GM12878 (cell line): ENCODE results near the gene ARSJ. TPM values are rescaled to one million over a fixed set of nuclear protein-coding genes. Genes with fewer than 3 reads are reported as not detected.

Experiments
- ATAC-seq: fragments of 200-7000 bp; cut with Tn5 transposase; 3 replicates; pipeline ENCODE4 v1.9.1; 2020; ENCODE audit warnings: mild to moderate bottlenecking, moderate library complexity
- BruUV-seq: library from RNA; stranded (reverse); fragments of 400-500 nt; replicated peaks from 2 replicates; lab custom pipeline; 2021; lab: Mats Ljungman, UMichigan
- CTCF ChIA-PET: fragments of 300-600 bp; sonication (Branson Sonifier 250); formaldehyde crosslinking; extraction: SDS; loops from one replicate; lab custom pipeline; 2021; ENCODE audit warnings: inconsistent platforms; lab: Yijun Ruan, JAX
- POLR2A ChIA-PET: fragments of 350-600 bp; formaldehyde crosslinking; extraction: SDS; loops from one replicate; lab custom pipeline; 2021; ENCODE audit warnings: inconsistent platforms; lab: Charles Lee
- RAD21 ChIA-PET: fragments of 300-600 bp; sonication (Branson Sonifier 250); formaldehyde crosslinking; loops from one replicate; lab custom pipeline; 2023; ENCODE audit warnings: antibody characterized with exemption; ENCODE audit not compliant: unreplicated experiment; lab: Charles Lee
- SMC1A ChIA-PET: fragments of 300-600 bp; sonication (Branson Sonifier 250); formaldehyde crosslinking; loops from one replicate; lab custom pipeline; 2023; ENCODE audit not compliant: unreplicated experiment, uncharacterized antibody; lab: Charles Lee
- DNase-seq: peaks from one replicate; pipeline ENCODE4 v3.0.0-alpha.2; 2011; ENCODE audit warnings: low read depth, low spot score
- FAIRE-seq: peaks from 3 replicates; lab custom pipeline; 2011; peaks lifted over from hg19 to GRCh38; lab: Jason Lieb, UNC
- H2AFZ ChIP-seq: 2 replicates; pipeline ENCODE4 v1.6.0; 2011; ENCODE audit warnings: low read depth, low read length, control low read depth; ENCODE audit not compliant: control insufficient read depth
- H3K27ac ChIP-seq: 2 replicates; pipeline ENCODE4 v1.5.1; 2011; ENCODE audit warnings: control low read depth; ENCODE audit not compliant: control insufficient read depth, insufficient read depth
- H3K27me3 ChIP-seq, 2 experiments: replicated peaks in 1 of 2; 2 replicates each; pipeline versions ENCODE4 v1.6.0 to v1.6.1; 2011; ENCODE audit warnings: low read length in 1 of 2; ENCODE audit not compliant: control insufficient read depth in 2 of 2, insufficient read depth in 2 of 2
- H3K36me3 ChIP-seq, 2 experiments: 2 replicates each; pipeline ENCODE4 v1.5.1; 2011; ENCODE audit warnings: low read length in 1 of 2; ENCODE audit not compliant: control insufficient read depth in 2 of 2, insufficient read depth in 2 of 2
- H3K4me1 ChIP-seq: 2 replicates; pipeline ENCODE4 v1.6.1; 2011; ENCODE audit warnings: mild to moderate bottlenecking, low read length, moderate library complexity, mixed read lengths; ENCODE audit not compliant: control insufficient read depth, insufficient read depth
- H3K4me2 ChIP-seq: 2 replicates; pipeline ENCODE4 v1.6.0; 2011; ENCODE audit warnings: control low read depth; ENCODE audit not compliant: control insufficient read depth, insufficient read depth
- H3K4me3 ChIP-seq: fragments of 200-600 bp; sonication (generic); 2 replicates; pipeline ENCODE4 v1.5.1; 2016
- H3K79me2 ChIP-seq: 2 replicates; pipeline ENCODE4 v1.6.0; 2011; ENCODE audit warnings: low read length; ENCODE audit not compliant: control insufficient read depth, insufficient read depth
- H3K9ac ChIP-seq: 2 replicates; pipeline ENCODE4 v1.8.0; 2011; ENCODE audit warnings: low read length, control low read depth, mixed read lengths; ENCODE audit not compliant: control insufficient read depth, insufficient read depth
- H3K9me3 ChIP-seq: replicated peaks from 3 replicates; pipeline ENCODE4 v1.5.1; 2011; ENCODE audit warnings: mild to moderate bottlenecking, low read length; ENCODE audit not compliant: control insufficient read depth, insufficient read depth
- H4K20me1 ChIP-seq: 2 replicates; pipeline ENCODE4 v1.6.0; 2011; ENCODE audit not compliant: control insufficient read depth, insufficient read depth
- EZH2 ChIP-seq: IDR thresholded peaks from 2 replicates; pipeline ENCODE4 v1.6.1; 2012; ENCODE audit warnings: low read depth, mild to moderate bottlenecking, control low read depth, inconsistent platforms, low read length, borderline replicate concordance; ENCODE audit not compliant: control insufficient read depth
- MXI1 ChIP-seq: fragments of 150-350 bp; IDR thresholded peaks from 2 replicates; pipeline ENCODE4 v1.6.1; 2011; ENCODE audit warnings: low read depth, mild to moderate bottlenecking, inconsistent platforms, low read length, improper control_type of control experiment
- NFYB ChIP-seq: IDR thresholded peaks from 2 replicates; pipeline ENCODE4 v1.6.1; 2011; ENCODE audit warnings: low read depth, mild to moderate bottlenecking, low read length, improper control_type of control experiment, moderate library complexity; ENCODE audit not compliant: insufficient read depth
- YY1 ChIP-seq: IDR thresholded peaks from 2 replicates; pipeline ENCODE4 v1.6.1; 2011; ENCODE audit warnings: low read depth, mild to moderate bottlenecking, low read length
- ZZZ3 ChIP-seq: IDR thresholded peaks from 2 replicates; pipeline ENCODE4 v1.6.1; 2011; ENCODE audit warnings: low read depth; ENCODE audit not compliant: control insufficient read depth, insufficient read length
- WGBS: methylation state at CpG from one replicate; pipeline ENCODE4 v1.1.6; 2016; ENCODE audit warnings: low lambda C conversion rate; ENCODE audit not compliant: insufficient replicate concordance, insufficient coverage; ENCODE audit errors: missing lambda C conversion rate; 5-methylcytosine and 5-hydroxymethylcytosine counted together
- in situ Hi-C: fragments of 300-500 bp; cut with MboI; formaldehyde crosslinking; loops from 9 replicates; pipeline ENCODE4 v1.14.3; 2018; ENCODE audit warnings: mixed read lengths
- intact Hi-C: fragments of 100-400 bp; cut with micrococcal nuclease; formaldehyde crosslinking; loops from one replicate; pipeline ENCODE4 v1.14.2; 2022; ENCODE audit not compliant: unreplicated experiment
- polyA plus RNA-seq, 11 experiments: library from polyadenylated mRNA; depleted of rRNA in 4 of 11; unstranded in 6 of 11; stranded (reverse) in 5 of 11; fragments of >200 nt; fragmentation: Nextera tagmentation in 4 of 11; fragmentation: Illumina TruSeq in 1 of 11; extraction: Ambion mirVana in 4 of 11; extraction: Trizol in 1 of 11; gene quantifications; 1 replicate in 1 of 11; 2 replicates in 10 of 11; pipeline versions ENCODE4 v1.2.1 to v1.2.3, GENCODE V29; 2011 to 2016; ENCODE audit warnings: inconsistent platforms in 2 of 11, missing spikeins in 2 of 11, low read depth in 1 of 11
- total RNA-seq, 4 experiments: library from RNA; depleted of rRNA in 3 of 4; stranded (reverse); fragments of >200 nt in 3 of 4; fragmentation: Illumina TruSeq in 1 of 4; extraction: Trizol in 1 of 4; gene quantifications; 2 replicates each; pipeline versions ENCODE4 v1.2.1 to v1.2.3, GENCODE V29; 2013 to 2021
- TF ChIP-seq, protein P1 (sequence below): fragments of 450-650 bp; IDR thresholded peaks from 2 replicates; pipeline ENCODE4 v1.6.1; 2017; ENCODE audit warnings: antibody characterized with exemption, mild to moderate bottlenecking, moderate library complexity

The ARSJ gene
- total and polyA plus RNA-seq, 10 of the 15 experiments (the other 5 are each of a cell fraction or from before 2014, with no cell fraction given), result under 0.01 to 0.19 (median 0.04) TPM; not detected in 5

DNA sequence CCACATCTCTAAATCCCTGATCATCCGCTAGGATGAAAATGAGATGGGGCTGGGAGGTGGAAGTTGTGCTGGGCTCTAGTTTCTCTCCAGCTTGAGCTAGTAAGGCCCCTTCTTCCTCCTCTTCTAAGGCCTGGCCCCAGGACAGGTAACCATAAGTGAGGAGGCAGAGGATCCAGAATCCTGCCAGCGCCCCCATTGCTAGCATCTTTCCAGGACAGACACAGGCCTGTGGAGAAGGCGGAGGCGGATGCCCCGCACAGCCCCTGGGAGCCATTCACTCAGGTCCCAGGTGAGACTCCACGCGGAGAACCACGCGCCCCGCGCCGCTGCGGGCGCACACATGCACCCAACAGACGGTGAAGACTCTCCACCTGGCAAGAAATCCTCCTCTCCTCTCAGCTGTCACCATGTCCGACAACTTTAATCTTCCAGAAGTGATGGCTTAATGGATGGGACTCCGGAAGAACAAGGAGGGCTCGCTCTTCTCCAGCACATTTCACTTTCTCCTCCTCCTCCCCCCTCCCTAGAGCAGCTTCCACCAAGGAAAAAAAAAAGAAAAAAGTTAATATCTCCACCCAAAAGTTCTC lies 793 bp downstream of the ARSJ start:
- TF ChIP-seq NFYB, result no peak
- no peak for TF ChIP-seq EZH2
- TF ChIP-seq, protein P1, sequence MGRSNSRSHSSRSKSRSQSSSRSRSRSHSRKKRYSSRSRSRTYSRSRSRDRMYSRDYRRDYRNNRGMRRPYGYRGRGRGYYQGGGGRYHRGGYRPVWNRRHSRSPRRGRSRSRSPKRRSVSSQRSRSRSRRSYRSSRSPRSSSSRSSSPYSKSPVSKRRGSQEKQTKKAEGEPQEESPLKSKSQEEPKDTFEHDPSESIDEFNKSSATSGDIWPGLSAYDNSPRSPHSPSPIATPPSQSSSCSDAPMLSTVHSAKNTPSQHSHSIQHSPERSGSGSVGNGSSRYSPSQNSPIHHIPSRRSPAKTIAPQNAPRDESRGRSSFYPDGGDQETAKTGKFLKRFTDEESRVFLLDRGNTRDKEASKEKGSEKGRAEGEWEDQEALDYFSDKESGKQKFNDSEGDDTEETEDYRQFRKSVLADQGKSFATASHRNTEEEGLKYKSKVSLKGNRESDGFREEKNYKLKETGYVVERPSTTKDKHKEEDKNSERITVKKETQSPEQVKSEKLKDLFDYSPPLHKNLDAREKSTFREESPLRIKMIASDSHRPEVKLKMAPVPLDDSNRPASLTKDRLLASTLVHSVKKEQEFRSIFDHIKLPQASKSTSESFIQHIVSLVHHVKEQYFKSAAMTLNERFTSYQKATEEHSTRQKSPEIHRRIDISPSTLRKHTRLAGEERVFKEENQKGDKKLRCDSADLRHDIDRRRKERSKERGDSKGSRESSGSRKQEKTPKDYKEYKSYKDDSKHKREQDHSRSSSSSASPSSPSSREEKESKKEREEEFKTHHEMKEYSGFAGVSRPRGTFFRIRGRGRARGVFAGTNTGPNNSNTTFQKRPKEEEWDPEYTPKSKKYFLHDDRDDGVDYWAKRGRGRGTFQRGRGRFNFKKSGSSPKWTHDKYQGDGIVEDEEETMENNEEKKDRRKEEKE, result no peak
- no peak for TF ChIP-seq MXI1
- no peak for TF ChIP-seq ZZZ3
- no peak for TF ChIP-seq YY1
- DNase-seq (no peak), ATAC-seq (no peak), FAIRE-seq (no peak)
- Histone ChIP-seq H2AFZ (no peak overlapping the region), H3K27ac (no peak overlapping the region), H3K36me3 (no peaks in the 10 kb centered on the region), H4K20me1 (no peaks in the 10 kb centered on the region), H3K9me3 (no peaks in the 10 kb centered on the region), H3K27me3 (peaks cover 0 to 5% of the 10 kb centered on the region in 2 experiments; a peak in 2 of 4 replicates), H3K9ac (no peak overlapping the region), H3K4me3 (no peak overlapping the region), H3K4me1 (no peaks in the 10 kb centered on the region), H3K4me2 (no peak overlapping the region), H3K79me2 (no peaks in the 10 kb centered on the region)
- BruUV-seq, result no TSS peak
- CTCF ChIA-PET, result interaction anchor here (1.1 kb wide), 1 partner anchor 20 kb away, joined by 4 read pairs; no protein-coding TSS in a partner anchor
- 86% methylated on average over 18 of the region's 18 CpGs for WGBS
- SMC1A ChIA-PET, result no interaction called here
- in situ Hi-C loops, result no loop called here
- RAD21 ChIA-PET, result no interaction called here
- intact Hi-C loops, result no loop called here
- POLR2A ChIA-PET, result no interaction called here
